HG03354 (cell line): ENCODE results near the gene RPS26.
"Not testable (repeated sequence)": the region's sequence is repeated elsewhere in the genome, so short reads cannot be mapped to it uniquely, and the experiment has no call there.

Experiments
- ATAC-seq: cut with Tn5 transposase; IDR thresholded peaks from one replicate; pipeline ENCODE4 v1.9.1; 2021; ENCODE audit warnings: mild to moderate bottlenecking; ENCODE audit not compliant: unreplicated experiment, poor library complexity, severe bottlenecking

Gene RPS26

GRCh38 chr12:56020423-56021184 is 21.1 kb upstream of the RPS26 start, which contains the start of gene IKZF4:
TSS of gene IKZF4 (plus strand) at chr12:56021043. CDS start at chr12:56021494, 451 bp downstream.
- ATAC-seq = no peak

- ATAC-seq = no peak
Measured at GRCh38 chr12:56021889-56022497, 19.7 kb upstream of the RPS26 start.

- no peak for ATAC-seq
Measured at GRCh38 chr12:56028511-56029165, 13.1 kb upstream of the RPS26 start.

GRCh38 chr12:56029166-56029519 is 12.6 kb upstream of the RPS26 start:
- ATAC-seq = no peak

DNA sequence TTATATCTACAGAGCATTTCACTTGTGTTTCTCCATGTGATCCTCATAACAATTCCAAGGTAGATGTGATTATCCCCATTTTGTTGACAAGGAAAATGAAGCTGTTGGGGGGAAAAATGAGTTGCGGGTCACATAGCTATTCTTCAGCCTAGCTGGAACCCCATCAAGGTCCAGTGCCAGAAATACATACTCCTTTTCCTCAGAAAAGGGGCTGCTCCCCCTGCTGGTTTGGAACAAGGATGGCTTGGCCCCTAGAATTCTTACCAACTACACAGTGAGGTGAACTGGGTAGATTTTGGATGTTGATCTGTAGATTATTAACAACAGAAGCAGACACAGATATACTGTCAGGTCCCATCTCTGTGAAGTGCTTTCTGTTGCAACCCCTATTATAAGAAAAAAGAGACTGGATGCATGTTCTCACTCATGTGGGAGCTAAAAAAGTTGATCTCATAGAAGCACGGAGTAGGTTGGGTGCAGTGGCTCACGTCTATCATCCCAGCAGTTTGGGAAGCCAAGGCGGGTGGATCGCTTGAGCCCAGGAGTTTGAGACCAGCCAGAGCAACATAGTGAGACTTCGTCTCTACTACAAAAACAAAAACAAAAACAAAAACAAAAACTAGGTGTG is 11.9 kb upstream of the RPS26 start:
- peak; percentile 60 for ATAC-seq

- no peak for ATAC-seq
Measured at GRCh38 chr12:56031987-56032386, 9.7 kb upstream of the RPS26 start.

DNA sequence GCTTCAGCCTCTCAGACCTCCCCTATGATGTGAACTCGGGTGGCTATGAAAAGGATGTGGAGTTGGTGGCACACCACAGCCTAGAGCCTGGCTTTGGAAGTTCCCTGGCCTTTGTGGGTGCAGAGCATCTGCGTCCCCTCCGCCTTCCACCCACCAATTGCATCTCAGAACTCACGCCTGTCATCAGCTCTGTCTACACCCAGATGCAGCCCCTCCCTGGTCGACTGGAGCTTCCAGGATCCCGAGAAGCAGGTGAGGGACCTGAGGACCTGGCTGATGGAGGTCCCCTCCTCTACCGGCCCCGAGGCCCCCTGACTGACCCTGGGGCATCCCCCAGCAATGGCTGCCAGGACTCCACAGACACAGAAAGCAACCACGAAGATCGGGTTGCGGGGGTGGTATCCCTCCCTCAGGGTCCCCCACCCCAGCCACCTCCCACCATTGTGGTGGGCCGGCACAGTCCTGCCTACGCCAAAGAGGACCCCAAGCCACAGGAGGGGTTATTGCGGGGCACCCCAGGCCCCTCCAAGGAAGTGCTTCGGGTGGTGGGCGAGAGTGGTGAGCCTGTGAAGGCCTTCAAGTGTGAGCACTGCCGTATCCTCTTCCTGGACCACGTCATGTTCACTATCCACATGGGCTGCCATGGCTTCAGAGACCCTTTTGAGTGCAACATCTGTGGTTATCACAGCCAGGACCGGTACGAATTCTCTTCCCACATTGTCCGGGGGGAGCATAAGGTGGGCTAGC is 7.0 kb upstream of the RPS26 start:
- no peak for ATAC-seq

DNA sequence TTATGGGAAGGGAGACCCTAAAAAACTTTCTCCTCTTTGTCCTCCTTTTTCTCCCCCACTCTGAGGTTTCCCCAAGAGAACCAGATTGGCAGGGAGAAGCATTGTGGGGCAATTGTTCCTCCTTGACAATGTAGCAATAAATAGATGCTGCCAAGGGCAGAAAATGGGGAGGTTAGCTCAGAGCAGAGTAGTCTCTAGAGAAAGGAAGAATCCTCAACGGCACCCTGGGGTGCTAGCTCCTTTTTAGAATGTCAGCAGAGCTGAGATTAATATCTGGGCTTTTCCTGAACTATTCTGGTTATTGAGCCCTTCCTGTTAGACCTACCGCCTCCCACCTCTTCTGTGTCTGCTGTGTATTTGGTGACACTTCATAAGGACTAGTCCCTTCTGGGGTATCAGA is 4.6 kb upstream of the RPS26 start:
- no peak for ATAC-seq

- ATAC-seq = no peak
Measured at GRCh38 chr12:56038022-56038655, 3.6 kb upstream of the RPS26 start.

- ATAC-seq = no peak
Measured at GRCh38 chr12:56040151-56040550, 1.6 kb upstream of the RPS26 start.

DNA sequence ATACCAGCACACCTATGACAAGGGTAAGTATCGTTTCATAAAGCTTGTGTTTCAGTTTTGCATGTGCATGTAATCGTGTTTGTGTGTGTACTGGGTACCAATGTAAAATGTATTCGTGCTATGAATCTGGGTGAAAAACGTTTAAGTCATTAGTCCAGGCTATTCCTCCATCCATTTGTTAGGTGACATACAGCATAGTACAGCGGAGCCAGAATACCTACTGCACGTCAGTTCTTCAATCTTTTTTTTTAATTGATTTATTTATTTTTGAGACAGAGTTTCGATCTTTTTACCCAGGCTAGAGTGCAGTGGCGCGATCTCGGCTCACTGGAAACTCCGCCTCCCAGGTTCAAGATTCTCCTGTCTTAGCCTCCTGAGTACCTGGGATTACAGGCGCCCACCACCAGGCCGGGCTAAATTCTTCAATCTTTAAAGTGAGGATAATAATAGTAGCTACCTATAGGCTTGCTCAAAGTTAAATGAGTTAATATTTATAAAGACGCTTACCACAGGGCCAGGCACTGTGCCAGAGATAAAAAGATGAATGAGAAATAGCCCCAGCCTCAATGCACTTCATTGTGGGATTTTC is 661 bp upstream of the RPS26 start:
- ATAC-seq = no peak

- not testable (repeated sequence) for ATAC-seq
Measured at GRCh38 chr12:56042430-56042813, 704 bp downstream of the RPS26 start.

DNA sequence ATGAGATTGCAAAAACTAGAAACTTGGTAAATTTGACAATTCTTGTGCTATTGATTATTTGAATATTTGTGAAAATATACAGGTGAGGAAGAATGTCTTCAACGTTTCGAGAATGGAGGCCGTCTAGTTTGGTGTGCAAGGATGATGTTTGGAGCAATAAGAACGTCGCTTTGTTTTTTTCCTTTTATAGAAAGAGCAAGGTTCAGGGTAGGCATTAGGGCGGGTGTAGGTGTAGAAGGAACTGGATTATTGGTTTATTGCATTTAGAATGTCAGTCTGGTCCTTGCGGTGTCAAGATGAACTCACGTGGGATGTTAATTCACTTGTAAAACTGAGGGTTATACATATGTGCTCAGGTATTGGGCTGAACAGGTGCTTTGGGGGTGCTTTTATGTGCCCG is 1.1 kb downstream of the RPS26 start:
- no peak for ATAC-seq

GRCh38 chr12:56046027-56046780 is 4.5 kb downstream of the RPS26 start:
- ATAC-seq = no peak

GRCh38 chr12:56053407-56053893 is 11.7 kb downstream of the RPS26 start:
- ATAC-seq = no peak

DNA sequence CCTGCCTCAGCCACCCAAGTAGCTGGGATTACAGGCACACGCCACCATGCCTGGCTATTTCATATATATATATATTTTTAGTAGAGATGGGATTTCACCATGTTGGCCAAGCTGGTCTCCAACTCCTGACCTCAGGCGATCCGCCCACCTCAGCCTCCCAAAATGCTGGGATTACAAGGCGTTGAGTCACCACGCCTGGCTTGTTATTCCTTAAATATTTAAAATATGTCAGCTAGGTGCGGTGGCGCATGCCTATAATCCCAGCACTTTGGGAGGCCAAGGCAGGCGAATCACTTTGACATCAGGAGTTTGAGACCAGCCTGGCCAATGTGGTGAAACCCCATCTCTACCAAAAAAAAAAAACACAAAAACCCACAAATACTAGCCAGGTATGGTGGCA is 18.2 kb downstream of the RPS26 start:
- not testable (repeated sequence) for ATAC-seq

- ATAC-seq = no peak
Measured at GRCh38 chr12:56061982-56062381, 20.3 kb downstream of the RPS26 start.

DNA sequence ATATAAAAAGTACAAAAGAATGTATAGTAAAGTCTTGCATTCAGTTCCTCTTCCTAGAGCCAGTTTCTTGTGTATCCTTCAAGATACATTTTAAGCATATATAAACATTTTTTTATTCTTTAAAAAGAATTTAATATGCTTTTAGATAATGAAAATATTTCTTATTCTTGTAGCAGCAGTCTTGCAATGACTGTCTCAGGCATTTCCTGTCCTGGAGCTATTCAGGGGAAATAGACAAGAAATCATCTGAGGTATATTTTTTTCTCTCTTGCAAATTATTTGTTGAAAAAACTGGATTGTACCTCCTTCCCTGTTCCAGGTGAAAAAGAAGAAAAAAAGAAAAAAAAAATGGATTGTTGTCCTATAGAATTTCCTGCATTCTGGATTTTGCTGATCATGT is 21.3 kb downstream of the RPS26 start:
- ATAC-seq = no peak
